HG03095 (cell line): ENCODE results near the gene HOXA10.

Source experiments
- ATAC-seq: cut with Tn5 transposase; IDR thresholded peaks from one replicate; pipeline ENCODE4 v1.9.1; 2021; ENCODE audit warnings: moderate library complexity; ENCODE audit not compliant: unreplicated experiment

The HOXA10 gene

GRCh38 chr7:27168265-27168947 is 5.7 kb downstream of the HOXA10 start:
- no peak for ATAC-seq

GRCh38 chr7:27167916-27168264 is 6.2 kb downstream of the HOXA10 start:
- no peak for ATAC-seq

GRCh38 chr7:27166531-27167505 is 7.3 kb downstream of the HOXA10 start:
- no peak for ATAC-seq

- ATAC-seq = no peak
Observed at GRCh38 chr7:27165996-27166530, 8.1 kb downstream of the HOXA10 start.

GRCh38 chr7:27165089-27165995 is 8.8 kb downstream of the HOXA10 start, which contains the start of gene HOXA9:
HOXA9 (minus strand) TSS chr7:27165537; CDS start chr7:27165457, 80 bp downstream.
- ATAC-seq = no peak

- no peak for ATAC-seq
Observed at GRCh38 chr7:27164367-27165088, 9.6 kb downstream of the HOXA10 start.

- ATAC-seq = no peak
Observed at GRCh38 chr7:27164045-27164366, 10.1 kb downstream of the HOXA10 start.

- ATAC-seq = no peak
Observed at GRCh38 chr7:27163288-27164044, 10.7 kb downstream of the HOXA10 start.

GRCh38 chr7:27162561-27163287 is 11.4 kb downstream of the HOXA10 start:
- ATAC-seq = no peak

GRCh38 chr7:27161721-27162560 is 12.2 kb downstream of the HOXA10 start:
- ATAC-seq = no peak

- ATAC-seq = no peak
Observed at GRCh38 chr7:27161214-27161720, 12.9 kb downstream of the HOXA10 start.

GRCh38 chr7:27160546-27161213 is 13.4 kb downstream of the HOXA10 start:
- ATAC-seq = peak; percentile 55

- no peak for ATAC-seq
Observed at GRCh38 chr7:27160145-27160545, 14.0 kb downstream of the HOXA10 start.

- no peak for ATAC-seq
Observed at GRCh38 chr7:27159266-27160144, 14.6 kb downstream of the HOXA10 start.

- no peak for ATAC-seq
Observed at GRCh38 chr7:27158436-27159265, 15.5 kb downstream of the HOXA10 start.
